ENCODE measurements around the gene PRRC2A. TPM values are rescaled to one million over a fixed set of nuclear protein-coding genes. Genes with fewer than 3 reads are reported as not detected.

PRRC2A gene
- total RNA-seq, 1 donor from 2014 or later, result 290 TPM

DNA sequence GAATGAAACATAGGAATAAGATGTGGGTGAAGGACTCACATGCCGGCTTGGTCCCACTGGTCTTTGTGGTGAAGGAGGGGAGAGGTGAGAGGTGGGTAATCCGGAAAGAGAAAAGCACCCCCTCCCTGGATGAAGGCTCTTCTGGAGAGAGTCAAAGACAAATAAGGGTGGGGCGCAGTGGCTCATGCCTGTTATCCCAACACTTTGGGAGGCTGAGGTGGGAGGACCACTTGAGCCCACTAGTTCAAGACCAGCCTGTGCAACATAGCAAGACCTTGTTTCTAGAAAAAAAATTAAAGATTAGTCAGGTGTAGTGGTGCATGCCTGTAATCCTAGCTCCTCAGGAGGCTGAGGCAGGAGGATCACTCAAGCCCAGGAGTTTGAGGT lies 41.4 kb upstream of the PRRC2A start:
- H3K36me3 Mint-ChIP-seq, result no peaks in the 10 kb centered on the region
- no peak overlapping the region for H3K27ac Mint-ChIP-seq
- TF ChIP-seq, protein P1, sequence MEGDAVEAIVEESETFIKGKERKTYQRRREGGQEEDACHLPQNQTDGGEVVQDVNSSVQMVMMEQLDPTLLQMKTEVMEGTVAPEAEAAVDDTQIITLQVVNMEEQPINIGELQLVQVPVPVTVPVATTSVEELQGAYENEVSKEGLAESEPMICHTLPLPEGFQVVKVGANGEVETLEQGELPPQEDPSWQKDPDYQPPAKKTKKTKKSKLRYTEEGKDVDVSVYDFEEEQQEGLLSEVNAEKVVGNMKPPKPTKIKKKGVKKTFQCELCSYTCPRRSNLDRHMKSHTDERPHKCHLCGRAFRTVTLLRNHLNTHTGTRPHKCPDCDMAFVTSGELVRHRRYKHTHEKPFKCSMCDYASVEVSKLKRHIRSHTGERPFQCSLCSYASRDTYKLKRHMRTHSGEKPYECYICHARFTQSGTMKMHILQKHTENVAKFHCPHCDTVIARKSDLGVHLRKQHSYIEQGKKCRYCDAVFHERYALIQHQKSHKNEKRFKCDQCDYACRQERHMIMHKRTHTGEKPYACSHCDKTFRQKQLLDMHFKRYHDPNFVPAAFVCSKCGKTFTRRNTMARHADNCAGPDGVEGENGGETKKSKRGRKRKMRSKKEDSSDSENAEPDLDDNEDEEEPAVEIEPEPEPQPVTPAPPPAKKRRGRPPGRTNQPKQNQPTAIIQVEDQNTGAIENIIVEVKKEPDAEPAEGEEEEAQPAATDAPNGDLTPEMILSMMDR (IDR thresholded peaks at IDR 0.05; ENCODE audit: unreplicated experiment), result no peak
- H3K4me1 Mint-ChIP-seq, result peaks cover 16% of the 10 kb centered on the region
- no peak for DNase-seq (ENCODE audit: low spot score in 2 of 2, unreplicated experiment in 2 of 2)
- no peak overlapping the region for H3K4me3 Mint-ChIP-seq
- peaks cover 2% of the 10 kb centered on the region for H3K27me3 Mint-ChIP-seq (ENCODE audit: low read depth)
- H3K9me3 Mint-ChIP-seq, result no peaks in the 10 kb centered on the region

DNA sequence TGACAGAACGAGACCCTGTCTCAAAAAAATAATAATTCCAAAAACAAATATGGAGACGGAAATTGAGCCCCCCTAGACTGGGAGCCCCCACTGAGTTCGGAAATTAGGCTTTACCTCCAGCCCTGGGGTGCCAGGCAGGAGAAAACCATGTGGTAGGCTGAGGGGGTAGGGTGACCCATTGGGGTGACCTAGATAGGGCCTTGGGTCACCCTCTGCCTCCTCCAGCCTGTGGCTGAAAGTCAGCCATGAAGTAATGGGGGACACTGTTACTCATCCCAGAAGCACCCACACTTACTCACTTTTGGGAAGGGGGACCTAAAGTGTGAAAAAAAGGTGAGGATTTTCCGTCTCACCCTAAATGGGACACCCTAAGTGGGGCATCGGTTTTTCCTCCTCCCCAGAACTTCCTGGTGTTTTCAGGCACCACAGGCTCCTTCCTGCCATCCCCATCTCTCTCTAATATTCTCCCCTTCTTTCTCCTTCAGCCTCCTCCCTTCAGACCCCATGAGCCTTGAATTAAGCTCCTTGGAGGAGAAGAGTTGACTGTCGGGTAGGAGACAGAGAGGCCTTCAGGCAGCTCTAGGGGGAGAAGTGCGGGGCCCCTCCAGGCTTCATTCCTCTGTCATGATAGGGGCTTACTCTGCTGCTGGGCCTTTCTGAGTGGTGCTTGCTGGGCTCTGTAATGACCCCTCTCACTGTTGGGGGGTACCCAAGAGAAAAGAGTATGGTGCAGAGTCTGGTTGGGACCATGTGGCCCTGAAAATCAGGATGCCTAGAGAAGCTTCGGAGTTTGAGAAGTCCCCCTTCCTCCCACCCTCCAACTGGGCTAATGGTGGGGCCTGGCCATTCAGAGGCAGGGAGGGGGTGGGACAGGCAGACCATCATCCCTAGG lies 40.7 kb upstream of the PRRC2A start:
- H3K9me3 Mint-ChIP-seq, result no peaks in the 10 kb centered on the region
- TF ChIP-seq, protein P1 (IDR thresholded peaks at IDR 0.05; ENCODE audit: unreplicated experiment), result no peak
- H3K27ac Mint-ChIP-seq, result no peak overlapping the region
- no peaks in the 10 kb centered on the region for H3K36me3 Mint-ChIP-seq
- peaks cover 16% of the 10 kb centered on the region for H3K4me1 Mint-ChIP-seq
- no peak for DNase-seq (ENCODE audit: low spot score in 2 of 2, unreplicated experiment in 2 of 2)
- peak overlapping the region; percentile 86 for H3K4me3 Mint-ChIP-seq
- peaks cover 2% of the 10 kb centered on the region for H3K27me3 Mint-ChIP-seq (ENCODE audit: low read depth)

GRCh38 chr6:31580438-31580740 lies 40.1 kb upstream of the PRRC2A start:
- no peak for DNase-seq (ENCODE audit: low spot score in 2 of 2, unreplicated experiment in 2 of 2)
- Mint-ChIP-seq H3K4me1 (peaks cover 15% of the 10 kb centered on the region), H3K36me3 (no peaks in the 10 kb centered on the region), H3K27ac (no peak overlapping the region), H3K27me3 (ENCODE audit: low read depth) (peaks cover 2% of the 10 kb centered on the region), H3K4me3 (peak overlapping the region; percentile 86), H3K9me3 (no peaks in the 10 kb centered on the region)
- TF ChIP-seq, protein P1 (IDR thresholded peaks at IDR 0.05; ENCODE audit: unreplicated experiment), result no peak

DNA sequence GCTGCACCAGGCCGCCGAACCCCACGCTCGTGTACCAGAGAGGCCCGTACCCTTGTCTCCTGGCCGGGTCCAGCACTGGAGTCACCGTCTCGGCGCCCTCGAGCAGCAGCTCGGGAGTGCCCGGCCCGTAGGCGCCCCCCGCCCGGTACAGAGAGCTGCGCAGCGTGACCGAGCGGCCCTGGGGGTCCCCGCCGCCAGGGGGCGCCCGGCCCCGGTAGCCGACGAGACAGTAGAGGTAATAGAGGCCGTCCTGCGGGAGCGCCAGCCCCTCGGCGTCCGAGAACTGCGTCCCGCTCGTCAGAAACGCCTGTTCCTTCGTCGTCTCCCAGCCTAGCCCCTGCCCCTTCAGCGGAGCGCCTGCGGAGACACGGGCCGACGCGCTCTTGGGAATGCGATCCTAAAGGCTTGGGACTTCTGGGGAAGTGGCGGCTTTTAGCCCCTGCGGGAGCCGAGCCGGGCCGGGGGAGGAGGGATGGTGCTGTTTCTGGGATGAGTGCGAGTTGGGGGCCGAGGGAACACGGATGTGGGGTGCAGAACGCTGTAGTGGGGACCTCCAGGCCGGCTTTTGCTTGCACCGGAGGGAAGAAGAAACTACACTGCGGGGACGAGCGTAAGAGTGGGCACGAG lies 39.6 kb upstream of the PRRC2A start:
- TF ChIP-seq, protein P1 (IDR thresholded peaks at IDR 0.05; ENCODE audit: unreplicated experiment), result peak; percentile 100
- Mint-ChIP-seq H3K4me1 (peaks cover 10% of the 10 kb centered on the region), H3K27me3 (ENCODE audit: low read depth) (peaks cover 2% of the 10 kb centered on the region), H3K36me3 (no peaks in the 10 kb centered on the region), H3K9me3 (no peaks in the 10 kb centered on the region), H3K4me3 (peak overlapping the region; percentile 86), H3K27ac (peak overlapping the region; percentile 87)
- DNase-seq (ENCODE audit: low spot score in 2 of 2, unreplicated experiment in 2 of 2), result peak; percentile 89 to 95

DNA sequence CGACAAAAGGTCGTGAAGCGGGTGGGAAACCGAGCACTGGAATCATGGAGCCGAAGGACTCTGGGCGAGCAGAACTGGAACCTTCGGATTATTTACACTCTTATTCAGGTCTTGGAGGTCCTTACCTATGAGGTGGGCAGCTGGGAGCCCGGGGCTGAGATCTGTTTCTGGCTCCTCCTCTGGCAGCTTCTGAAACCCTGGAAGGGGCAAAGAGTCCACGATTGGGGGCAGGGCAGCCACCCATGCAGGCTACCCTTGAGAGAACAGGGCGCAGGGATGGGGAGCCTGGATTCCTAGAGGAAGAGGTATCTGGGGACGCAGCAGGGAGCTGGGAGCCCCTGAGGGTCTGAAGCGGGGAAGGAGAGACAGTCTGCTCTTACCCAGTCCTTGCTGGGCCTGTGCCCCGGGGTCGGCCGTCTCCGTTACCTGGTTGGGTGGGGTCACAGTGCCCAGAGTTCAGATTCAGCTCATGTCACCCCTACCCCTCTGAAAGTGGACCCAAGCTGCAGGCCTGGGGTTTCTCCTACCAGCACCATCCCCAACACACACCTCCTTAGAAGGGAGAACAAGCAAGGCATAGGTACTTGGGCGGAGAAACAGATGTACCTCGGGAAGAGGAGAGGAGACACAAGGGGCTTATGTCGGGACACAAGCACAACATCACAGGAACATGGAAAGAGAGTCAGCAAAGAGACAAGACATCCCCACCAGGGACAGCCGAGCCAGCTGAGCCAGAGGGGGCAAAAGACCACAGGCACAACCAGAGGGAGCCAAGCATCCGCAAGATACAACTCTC lies 38.9 kb upstream of the PRRC2A start:
- DNase-seq (ENCODE audit: low spot score in 2 of 2, unreplicated experiment in 2 of 2), result no peak
- Mint-ChIP-seq H3K4me3 (peak overlapping the region; percentile 86), H3K27ac (peak overlapping the region; percentile 87), H3K27me3 (ENCODE audit: low read depth) (peaks cover 2% of the 10 kb centered on the region), H3K4me1 (peaks cover 10% of the 10 kb centered on the region), H3K36me3 (no peaks in the 10 kb centered on the region), H3K9me3 (no peaks in the 10 kb centered on the region)
- TF ChIP-seq, protein P1 (IDR thresholded peaks at IDR 0.05; ENCODE audit: unreplicated experiment), result no peak
